Spleen (tissue), 7 donors: ENCODE data around the gene WLS.

Source experiments
- POLR2A ChIP-seq, 3 donors: fragments of 450-650 bp; IDR thresholded peaks; one replicate each; pipeline ENCODE4 v1.5.1; 2017; ENCODE audit warnings: antibody characterized with exemption in 3 of 3, mild to moderate bottlenecking in 1 of 3
- TF ChIP-seq, protein P1 (sequence below), 11 experiments: fragments of 200-600 bp in 7 of 11; fragments of 450-650 bp in 4 of 11; sonication (generic) in 4 of 11; IDR thresholded peaks in 8 of 11; conservative IDR thresholded peaks in 3 of 11; 1 replicate in 7 of 11; 2 replicates in 4 of 11; pipeline versions ENCODE4 v1.4.0 to v1.8.0; 2016 to 2021; ENCODE audit warnings: antibody characterized with exemption in 11 of 11, inconsistent platforms in 4 of 11, mild to moderate bottlenecking in 1 of 11
- donor health status: DM: no; HTN: no; CAD: no; lungs with moderate emphysema.
- donor health status: DM: no; HTN: no; CAD: no.
- donor health status: DM: no; HTN: no; CAD: no.

DNA sequence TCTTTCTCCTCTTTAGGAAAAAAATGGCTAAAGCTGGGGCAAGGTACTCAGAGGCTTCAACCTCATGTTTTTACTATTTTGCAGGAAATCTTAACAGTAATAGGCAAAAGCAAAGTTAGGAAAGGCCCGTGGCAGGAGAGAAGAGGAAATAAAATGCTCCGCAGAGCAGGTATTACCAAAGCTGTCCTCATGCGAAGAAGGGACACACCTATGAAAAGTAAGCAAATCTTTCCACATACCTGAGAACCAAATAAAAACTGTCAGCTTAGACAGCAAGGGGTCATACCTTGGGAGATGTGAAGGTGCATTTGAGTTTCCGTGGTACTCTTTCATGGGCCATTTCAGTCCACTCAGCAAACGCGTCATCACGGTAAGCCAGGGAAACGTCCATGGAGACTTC, 73.5 kb downstream of the WLS start:
- no peak for TF ChIP-seq POLR2A (IDR thresholded peaks at IDR 0.05)
- TF ChIP-seq, protein P1, sequence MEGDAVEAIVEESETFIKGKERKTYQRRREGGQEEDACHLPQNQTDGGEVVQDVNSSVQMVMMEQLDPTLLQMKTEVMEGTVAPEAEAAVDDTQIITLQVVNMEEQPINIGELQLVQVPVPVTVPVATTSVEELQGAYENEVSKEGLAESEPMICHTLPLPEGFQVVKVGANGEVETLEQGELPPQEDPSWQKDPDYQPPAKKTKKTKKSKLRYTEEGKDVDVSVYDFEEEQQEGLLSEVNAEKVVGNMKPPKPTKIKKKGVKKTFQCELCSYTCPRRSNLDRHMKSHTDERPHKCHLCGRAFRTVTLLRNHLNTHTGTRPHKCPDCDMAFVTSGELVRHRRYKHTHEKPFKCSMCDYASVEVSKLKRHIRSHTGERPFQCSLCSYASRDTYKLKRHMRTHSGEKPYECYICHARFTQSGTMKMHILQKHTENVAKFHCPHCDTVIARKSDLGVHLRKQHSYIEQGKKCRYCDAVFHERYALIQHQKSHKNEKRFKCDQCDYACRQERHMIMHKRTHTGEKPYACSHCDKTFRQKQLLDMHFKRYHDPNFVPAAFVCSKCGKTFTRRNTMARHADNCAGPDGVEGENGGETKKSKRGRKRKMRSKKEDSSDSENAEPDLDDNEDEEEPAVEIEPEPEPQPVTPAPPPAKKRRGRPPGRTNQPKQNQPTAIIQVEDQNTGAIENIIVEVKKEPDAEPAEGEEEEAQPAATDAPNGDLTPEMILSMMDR (IDR thresholded peaks at IDR 0.05 in 8 of 11, conservative IDR thresholded peaks at IDR 0.05 in 3 of 11) = no peak
